ENCODE results near the gene SIGLECL1. TPM values are rescaled to one million over a fixed set of nuclear protein-coding genes. Genes with fewer than 3 reads are reported as not detected.

The SIGLECL1 gene
- total and polyA plus RNA-seq, 2 experiments from 2014 or later, result not detected

GRCh38 chr19:51317376-51317775, 66.5 kb downstream of the SIGLECL1 start:
- no peak for DNase-seq
- H3K27ac ChIP-seq, result no peak overlapping the region
- WGBS, 2 experiments (ENCODE audit: low coverage in 1 of 2, low lambda C conversion rate in 2 of 2, missing lambda C conversion rate in 2 of 2), result 56 to 63% methylated on average over 3 of the region's 3 CpGs

GRCh38 chr19:51317968-51318367, 67.1 kb downstream of the SIGLECL1 start:
- Histone ChIP-seq H3K4me3 (no peak overlapping the region), H3K9ac (no peak overlapping the region), H3K27ac (no peak overlapping the region), H3K4me1 (ENCODE audit: insufficient read depth) (no peaks in the 10 kb centered on the region), H2AFZ (no peak overlapping the region), H3K9me2 (ENCODE audit: insufficient read depth) (no peaks in the 10 kb centered on the region), H4K20me1 (ENCODE audit: insufficient read depth) (no peaks in the 10 kb centered on the region), H3K36me3 (ENCODE audit: low read depth) (no peaks in the 10 kb centered on the region), H3K4me2 (ENCODE audit: unreplicated experiment) (no peak overlapping the region), H3K27me3 (replicated peaks; ENCODE audit: insufficient read depth) (no peaks in the 10 kb centered on the region), H3F3A (ENCODE audit: insufficient read depth) (no peaks in the 10 kb centered on the region), H3K9me3 (ENCODE audit: low read depth) (no peaks in the 10 kb centered on the region), H3K79me2 (ENCODE audit: insufficient read depth) (no peaks in the 10 kb centered on the region)
- no peak for DNase-seq
- TF ChIP-seq EZH2phosphoT487 (IDR thresholded peaks at IDR 0.05; ENCODE audit: insufficient read depth, low read depth), result no peak
- no peak for TF ChIP-seq EZH2 (IDR thresholded peaks at IDR 0.05; ENCODE audit: insufficient read depth, poor library complexity, severe bottlenecking)
- in situ Hi-C loops (cut with MboI), result no loop called here
- WGBS, 2 experiments (ENCODE audit: low coverage in 1 of 2, low lambda C conversion rate in 2 of 2, missing lambda C conversion rate in 2 of 2), result 14 to 19% methylated on average over 1 of the region's 1 CpG

More at GRCh38 chr19:51317376-51317775, 66.5 kb downstream of the SIGLECL1 start:
- no peaks in the 10 kb centered on the region for H3K9me2 ChIP-seq (ENCODE audit: insufficient read depth)
- H3K4me3 ChIP-seq, result no peak overlapping the region
- no peaks in the 10 kb centered on the region for H3F3A ChIP-seq (ENCODE audit: insufficient read depth)
- no peak for TF ChIP-seq EZH2phosphoT487 (IDR thresholded peaks at IDR 0.05; ENCODE audit: insufficient read depth, low read depth)
- TF ChIP-seq EZH2 (IDR thresholded peaks at IDR 0.05; ENCODE audit: insufficient read depth, poor library complexity, severe bottlenecking), result no peak
- no peaks in the 10 kb centered on the region for H3K27me3 ChIP-seq (replicated peaks; ENCODE audit: insufficient read depth)
- H3K4me1 ChIP-seq (ENCODE audit: insufficient read depth), result no peaks in the 10 kb centered on the region
- no peak overlapping the region for H2AFZ ChIP-seq
- H3K9ac ChIP-seq, result no peak overlapping the region
- no peak overlapping the region for H3K4me2 ChIP-seq (ENCODE audit: unreplicated experiment)
- no peaks in the 10 kb centered on the region for H3K79me2 ChIP-seq (ENCODE audit: insufficient read depth)
- H3K9me3 ChIP-seq (ENCODE audit: low read depth), result no peaks in the 10 kb centered on the region
- H3K36me3 ChIP-seq (ENCODE audit: low read depth), result no peaks in the 10 kb centered on the region
- H4K20me1 ChIP-seq (ENCODE audit: insufficient read depth), result no peaks in the 10 kb centered on the region
- in situ Hi-C loops (cut with MboI), result no loop called here

Small RNAs within 50 kb of the gene (microRNA-seq; reads per million reads assigned to microRNA genes)
- not detected for gene MIR8074 (ENCODE audit: borderline number of aligned reads)

Small RNAs within 50 kb of the gene (small RNA-seq; reads per million reads assigned to genes)
- gene MIR8074 (ENCODE audit: low read depth, low replicate concordance), result not detected

Other genes with a start within 250 kb of the SIGLECL1 start
- gene KLK8, start 249.5 kb upstream of the SIGLECL1 start, total RNA-seq (2014; rRNA removed; shearing (Covaris generic)), result not detected in 2 replicates
- not detected in 2 replicates for gene KLK8, start 249.5 kb upstream of the SIGLECL1 start, polyA plus RNA-seq (2016; fragmentation: Nextera tagmentation; extraction: Ambion mirVana)
- gene KLK10, start 231.4 kb upstream of the SIGLECL1 start, total RNA-seq (2014; rRNA removed; shearing (Covaris generic)), result not detected in 2 replicates
- gene KLK10, start 231.4 kb upstream of the SIGLECL1 start, polyA plus RNA-seq (2016; fragmentation: Nextera tagmentation; extraction: Ambion mirVana), result not detected in 2 replicates
- not detected in 2 replicates for gene KLK11, start 224.5 kb upstream of the SIGLECL1 start, total RNA-seq (2014; rRNA removed; shearing (Covaris generic))
- gene KLK11, start 224.5 kb upstream of the SIGLECL1 start, polyA plus RNA-seq (2016; fragmentation: Nextera tagmentation; extraction: Ambion mirVana), result not detected in 2 replicates
- not detected in 2 replicates for gene KLK12, start 216.1 kb upstream of the SIGLECL1 start, total RNA-seq (2014; rRNA removed; shearing (Covaris generic))
- gene KLK12, start 216.1 kb upstream of the SIGLECL1 start, polyA plus RNA-seq (2016; fragmentation: Nextera tagmentation; extraction: Ambion mirVana), result not detected in 2 replicates
- gene KLK13, start 186.0 kb upstream of the SIGLECL1 start, total RNA-seq (2014; rRNA removed; shearing (Covaris generic)), result not detected in 2 replicates
- gene KLK13, start 186.0 kb upstream of the SIGLECL1 start, polyA plus RNA-seq (2016; fragmentation: Nextera tagmentation; extraction: Ambion mirVana), result 0.25 TPM in 1 of 2 replicates, not detected in the other
- not detected in 2 replicates for gene KLK14, start 168.2 kb upstream of the SIGLECL1 start, total RNA-seq (2014; rRNA removed; shearing (Covaris generic))
- not detected in 2 replicates for gene KLK14, start 168.2 kb upstream of the SIGLECL1 start, polyA plus RNA-seq (2016; fragmentation: Nextera tagmentation; extraction: Ambion mirVana)
- gene CTU1, start 142.7 kb upstream of the SIGLECL1 start, total RNA-seq (2014; rRNA removed; shearing (Covaris generic)), result 9.0 and 11.3 TPM in 2 replicates
- gene CTU1, start 142.7 kb upstream of the SIGLECL1 start, polyA plus RNA-seq (2016; fragmentation: Nextera tagmentation; extraction: Ambion mirVana), result 4.2 and 4.4 TPM in 2 replicates
- gene SIGLEC9, start 126.2 kb upstream of the SIGLECL1 start, total RNA-seq (2014; rRNA removed; shearing (Covaris generic)), result not detected in 2 replicates
- not detected in 2 replicates for gene SIGLEC9, start 126.2 kb upstream of the SIGLECL1 start, polyA plus RNA-seq (2016; fragmentation: Nextera tagmentation; extraction: Ambion mirVana)
- not detected in 2 replicates for gene SIGLEC7, start 108.8 kb upstream of the SIGLECL1 start, total RNA-seq (2014; rRNA removed; shearing (Covaris generic))
- not detected in 2 replicates for gene SIGLEC7, start 108.8 kb upstream of the SIGLECL1 start, polyA plus RNA-seq (2016; fragmentation: Nextera tagmentation; extraction: Ambion mirVana)
- not detected in 2 replicates for gene CD33, start 26.0 kb upstream of the SIGLECL1 start, total RNA-seq (2014; rRNA removed; shearing (Covaris generic))
- gene CD33, start 26.0 kb upstream of the SIGLECL1 start, polyA plus RNA-seq (2016; fragmentation: Nextera tagmentation; extraction: Ambion mirVana), result 0.30 TPM in 1 of 2 replicates, not detected in the other
- gene IGLON5, start 60.6 kb downstream of the SIGLECL1 start, total RNA-seq (2014; rRNA removed; shearing (Covaris generic)), result not detected in 2 replicates
- gene IGLON5, start 60.6 kb downstream of the SIGLECL1 start, polyA plus RNA-seq (2016; fragmentation: Nextera tagmentation; extraction: Ambion mirVana), result not detected in 2 replicates
- 1.7 and 2.0 TPM in 2 replicates for gene VSIG10L, start 91.1 kb downstream of the SIGLECL1 start, total RNA-seq (2014; rRNA removed; shearing (Covaris generic))
- 0.61 and 1.4 TPM in 2 replicates for gene VSIG10L, start 91.1 kb downstream of the SIGLECL1 start, polyA plus RNA-seq (2016; fragmentation: Nextera tagmentation; extraction: Ambion mirVana)
- gene ETFB, start 115.3 kb downstream of the SIGLECL1 start, total RNA-seq (2014; rRNA removed; shearing (Covaris generic)), result 84.3 and 95.9 TPM in 2 replicates
- 141 and 146 TPM in 2 replicates for gene ETFB, start 115.3 kb downstream of the SIGLECL1 start, polyA plus RNA-seq (2016; fragmentation: Nextera tagmentation; extraction: Ambion mirVana)
- gene CLDND2, start 117.9 kb downstream of the SIGLECL1 start, total RNA-seq (2014; rRNA removed; shearing (Covaris generic)), result not detected in 2 replicates
- gene CLDND2, start 117.9 kb downstream of the SIGLECL1 start, polyA plus RNA-seq (2016; fragmentation: Nextera tagmentation; extraction: Ambion mirVana), result 0.93 and 1.0 TPM in 2 replicates
- gene NKG7, start 121.6 kb downstream of the SIGLECL1 start, total RNA-seq (2014; rRNA removed; shearing (Covaris generic)), result not detected in 2 replicates
- gene NKG7, start 121.6 kb downstream of the SIGLECL1 start, polyA plus RNA-seq (2016; fragmentation: Nextera tagmentation; extraction: Ambion mirVana), result not detected in 2 replicates
- gene LIM2, start 136.9 kb downstream of the SIGLECL1 start, total RNA-seq (2014; rRNA removed; shearing (Covaris generic)), result not detected in 2 replicates
- gene LIM2, start 136.9 kb downstream of the SIGLECL1 start, polyA plus RNA-seq (2016; fragmentation: Nextera tagmentation; extraction: Ambion mirVana), result not detected in 2 replicates
- gene C19orf84, start 139.5 kb downstream of the SIGLECL1 start, total RNA-seq (2014; rRNA removed; shearing (Covaris generic)), result not detected in 2 replicates
- gene C19orf84, start 139.5 kb downstream of the SIGLECL1 start, polyA plus RNA-seq (2016; fragmentation: Nextera tagmentation; extraction: Ambion mirVana), result not detected in 2 replicates
- not detected in 2 replicates for gene SIGLEC10, start 166.6 kb downstream of the SIGLECL1 start, total RNA-seq (2014; rRNA removed; shearing (Covaris generic))
- not detected in 2 replicates for gene SIGLEC10, start 166.6 kb downstream of the SIGLECL1 start, polyA plus RNA-seq (2016; fragmentation: Nextera tagmentation; extraction: Ambion mirVana)
- gene SIGLEC8, start 207.4 kb downstream of the SIGLECL1 start, total RNA-seq (2014; rRNA removed; shearing (Covaris generic)), result not detected in 2 replicates
- not detected in 2 replicates for gene SIGLEC8, start 207.4 kb downstream of the SIGLECL1 start, polyA plus RNA-seq (2016; fragmentation: Nextera tagmentation; extraction: Ambion mirVana)
- not detected in 2 replicates for gene CEACAM18, start 227.5 kb downstream of the SIGLECL1 start, total RNA-seq (2014; rRNA removed; shearing (Covaris generic))
- gene CEACAM18, start 227.5 kb downstream of the SIGLECL1 start, polyA plus RNA-seq (2016; fragmentation: Nextera tagmentation; extraction: Ambion mirVana), result not detected in 2 replicates

Data from GM23248 (cell line).